HEK293T (cell line): ENCODE measurements around the gene NRG3.

Experiments
- ARNT ChIP-seq: fragments of 450-650 bp; IDR thresholded peaks from 2 replicates; pipeline ENCODE4 v1.6.1; 2017; ENCODE audit warnings: mild to moderate bottlenecking
- BHLHE40 ChIP-seq: fragments of 450-650 bp; IDR thresholded peaks from 2 replicates; pipeline ENCODE4 v1.6.1; 2016; ENCODE audit warnings: mild to moderate bottlenecking, moderate library complexity, borderline replicate concordance
- ELF4 ChIP-seq: fragments of 450-650 bp; IDR thresholded peaks from 2 replicates; pipeline ENCODE4 v1.6.1; 2017; ENCODE audit warnings: antibody characterized with exemption
- FOXA1 ChIP-seq: fragments of 450-650 bp; IDR thresholded peaks from 2 replicates; pipeline ENCODE4 v1.6.1; 2016; ENCODE audit warnings: mild to moderate bottlenecking
- FOXK2 ChIP-seq: fragments of 450-650 bp; IDR thresholded peaks from 2 replicates; pipeline ENCODE4 v1.6.1; 2016; ENCODE audit warnings: mild to moderate bottlenecking
- FOXM1 ChIP-seq: fragments of 450-650 bp; IDR thresholded peaks from 2 replicates; pipeline ENCODE4 v1.6.1; 2017; ENCODE audit warnings: mild to moderate bottlenecking, borderline replicate concordance
- HDGF ChIP-seq: fragments of 450-650 bp; IDR thresholded peaks from 2 replicates; pipeline ENCODE4 v1.6.1; 2017; ENCODE audit warnings: antibody characterized with exemption, borderline replicate concordance
- NFRKB ChIP-seq: fragments of 450-650 bp; IDR thresholded peaks from 2 replicates; pipeline ENCODE4 v1.6.1; 2016; ENCODE audit warnings: mild to moderate bottlenecking, moderate library complexity
- PKNOX1 ChIP-seq: fragments of 450-650 bp; IDR thresholded peaks from 2 replicates; pipeline ENCODE4 v1.6.1; 2016
- SP1 ChIP-seq: fragments of 450-650 bp; IDR thresholded peaks from 2 replicates; pipeline ENCODE4 v1.6.1; 2017
- TARDBP ChIP-seq: fragments of 450-650 bp; IDR thresholded peaks from 2 replicates; pipeline ENCODE4 v1.6.1; 2016
- ZNF384 ChIP-seq: fragments of 450-650 bp; IDR thresholded peaks from 2 replicates; pipeline ENCODE4 v1.6.1; 2016

- no peak for TF ChIP-seq PKNOX1
- TF ChIP-seq NFRKB, result no peak
- TF ChIP-seq FOXK2, result no peak
- TF ChIP-seq SP1, result no peak
- TF ChIP-seq ARNT, result no peak
- no peak for TF ChIP-seq ZNF384
- no peak for TF ChIP-seq TARDBP
- TF ChIP-seq BHLHE40, result no peak
- no peak for TF ChIP-seq FOXM1
- no peak for TF ChIP-seq FOXA1
- TF ChIP-seq HDGF, result no peak
- no peak for TF ChIP-seq ELF4
Observed at GRCh38 chr10:82738592-82738991, 863.6 kb downstream of the NRG3 start.
